Body of pancreas (tissue), 4 donors: ENCODE results near the gene PTPRCAP.

ENCODE experiments used
- POLR2A ChIP-seq, 3 donors: fragments of 450-650 bp; IDR thresholded peaks; one replicate each; pipeline ENCODE4 v1.6.1; 2016; ENCODE audit warnings: antibody characterized with exemption in 3 of 3, mild to moderate bottlenecking in 2 of 3
- TF ChIP-seq, protein P1 (sequence below), 7 experiments: fragments of 450-650 bp in 4 of 7; fragments of 200-600 bp in 3 of 7; sonication (generic) in 3 of 7; IDR thresholded peaks; one replicate each; pipeline ENCODE4 v1.5.1; 2016 to 2019; ENCODE audit warnings: antibody characterized with exemption in 7 of 7

DNA sequence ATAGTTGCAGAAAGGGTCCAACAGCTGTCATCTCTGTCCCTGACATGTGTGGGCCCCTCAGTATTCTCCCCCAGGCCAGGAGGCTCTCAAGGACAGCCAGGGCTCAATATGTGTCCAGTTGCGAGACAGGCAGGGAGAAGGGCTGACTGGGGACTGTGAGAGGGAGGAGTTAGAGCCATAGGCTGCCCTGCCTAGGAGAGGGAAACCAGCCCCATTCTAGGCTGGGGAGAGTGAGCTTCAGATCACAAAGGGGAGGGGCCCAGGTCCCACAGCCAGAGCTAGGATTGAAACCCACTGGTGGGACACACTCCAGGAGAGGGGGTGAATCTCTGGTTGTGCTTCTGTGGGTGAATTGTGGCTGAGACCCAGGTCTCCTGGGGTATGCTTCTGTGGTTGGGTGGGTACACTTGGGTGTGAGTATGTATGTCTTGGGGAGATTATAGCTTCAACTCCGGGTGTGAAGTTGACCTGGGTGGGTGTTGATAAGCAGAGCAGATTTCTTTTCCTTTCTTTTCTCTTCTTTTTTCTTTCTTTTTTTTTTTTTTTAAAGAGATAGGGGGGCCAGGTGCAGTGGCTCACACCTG lies 24.1 kb downstream of the PTPRCAP start:
- TF ChIP-seq POLR2A (IDR thresholded peaks at IDR 0.05) = no peak
- TF ChIP-seq, protein P1, sequence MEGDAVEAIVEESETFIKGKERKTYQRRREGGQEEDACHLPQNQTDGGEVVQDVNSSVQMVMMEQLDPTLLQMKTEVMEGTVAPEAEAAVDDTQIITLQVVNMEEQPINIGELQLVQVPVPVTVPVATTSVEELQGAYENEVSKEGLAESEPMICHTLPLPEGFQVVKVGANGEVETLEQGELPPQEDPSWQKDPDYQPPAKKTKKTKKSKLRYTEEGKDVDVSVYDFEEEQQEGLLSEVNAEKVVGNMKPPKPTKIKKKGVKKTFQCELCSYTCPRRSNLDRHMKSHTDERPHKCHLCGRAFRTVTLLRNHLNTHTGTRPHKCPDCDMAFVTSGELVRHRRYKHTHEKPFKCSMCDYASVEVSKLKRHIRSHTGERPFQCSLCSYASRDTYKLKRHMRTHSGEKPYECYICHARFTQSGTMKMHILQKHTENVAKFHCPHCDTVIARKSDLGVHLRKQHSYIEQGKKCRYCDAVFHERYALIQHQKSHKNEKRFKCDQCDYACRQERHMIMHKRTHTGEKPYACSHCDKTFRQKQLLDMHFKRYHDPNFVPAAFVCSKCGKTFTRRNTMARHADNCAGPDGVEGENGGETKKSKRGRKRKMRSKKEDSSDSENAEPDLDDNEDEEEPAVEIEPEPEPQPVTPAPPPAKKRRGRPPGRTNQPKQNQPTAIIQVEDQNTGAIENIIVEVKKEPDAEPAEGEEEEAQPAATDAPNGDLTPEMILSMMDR (IDR thresholded peaks at IDR 0.05) = no peak
